Medulla oblongata (tissue), 1 donor: ENCODE results near the gene C19orf44.
"Not testable (repeated sequence)": the region's sequence is repeated elsewhere in the genome, so short reads cannot be mapped to it uniquely, and the experiment has no call there.

Experiments
- DNase-seq: peaks from one replicate; pipeline ENCODE4 v3.0.0-alpha.2; 2015; ENCODE audit errors: extremely low spot score

The C19orf44 gene

DNA sequence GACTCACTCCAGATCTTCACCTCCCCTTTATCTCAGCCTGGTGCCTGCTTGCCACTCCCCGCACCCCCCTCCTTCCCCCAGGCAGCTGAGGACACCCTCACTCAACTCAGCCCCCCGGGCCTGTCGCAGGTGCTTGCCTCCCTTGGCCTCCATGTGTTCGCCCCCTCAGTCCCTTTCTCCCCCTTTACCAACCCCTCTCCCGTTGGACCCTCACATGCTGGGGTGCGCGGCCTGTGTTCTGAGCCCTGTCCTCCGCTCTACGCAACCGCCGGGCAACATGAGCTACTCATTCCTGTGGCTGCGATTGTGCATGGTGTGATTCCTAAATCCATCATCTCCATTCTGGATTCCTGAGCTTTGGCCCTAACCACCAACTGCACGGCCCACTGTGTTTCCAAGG is 40.9 kb downstream of the C19orf44 start:
- no peak for DNase-seq

DNA sequence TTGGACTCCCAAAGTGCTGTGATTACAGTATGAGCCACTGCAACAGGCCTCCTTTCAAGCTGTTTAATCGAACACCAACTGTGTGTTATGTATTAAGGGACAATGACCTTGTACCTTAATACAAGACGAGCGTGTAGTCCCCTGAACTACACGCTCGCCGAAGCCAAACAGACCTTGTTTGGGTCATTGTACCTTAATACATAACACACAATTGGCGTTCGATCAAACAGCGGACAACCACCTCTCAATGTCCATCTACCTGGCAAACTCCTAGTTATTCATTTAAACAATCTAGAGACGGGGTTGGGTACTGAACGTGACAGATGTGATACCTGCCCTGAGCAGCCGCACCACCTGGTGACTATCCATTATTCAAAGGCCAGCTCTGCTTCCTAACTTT is 44.8 kb downstream of the C19orf44 start:
- DNase-seq = no peak

DNA sequence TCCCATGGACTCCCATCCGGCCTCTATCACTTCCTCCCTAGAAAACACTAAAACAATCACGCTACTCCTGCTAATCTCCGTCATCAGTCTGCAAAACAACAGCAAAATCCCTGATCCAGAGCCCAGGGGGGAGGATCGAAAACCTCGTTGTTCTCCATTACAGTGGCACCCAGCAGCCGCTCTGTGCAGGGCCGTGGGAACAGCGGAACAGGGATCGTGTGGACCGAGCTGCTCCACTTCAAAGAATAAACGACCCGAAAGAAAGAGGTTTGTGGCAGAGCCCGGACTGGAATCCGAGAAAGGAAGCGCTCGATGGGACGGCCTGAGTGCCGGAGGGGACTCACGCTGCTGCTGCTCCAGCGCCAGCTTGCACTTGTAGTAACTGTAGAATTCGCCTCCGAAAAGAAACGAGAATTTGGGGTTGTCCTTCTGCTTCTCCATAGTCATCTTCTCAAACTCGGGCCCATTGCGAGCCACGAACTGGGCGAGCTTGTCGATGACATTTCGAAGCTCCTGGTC is 45.4 kb downstream of the C19orf44 start:
- DNase-seq = no peak

DNA sequence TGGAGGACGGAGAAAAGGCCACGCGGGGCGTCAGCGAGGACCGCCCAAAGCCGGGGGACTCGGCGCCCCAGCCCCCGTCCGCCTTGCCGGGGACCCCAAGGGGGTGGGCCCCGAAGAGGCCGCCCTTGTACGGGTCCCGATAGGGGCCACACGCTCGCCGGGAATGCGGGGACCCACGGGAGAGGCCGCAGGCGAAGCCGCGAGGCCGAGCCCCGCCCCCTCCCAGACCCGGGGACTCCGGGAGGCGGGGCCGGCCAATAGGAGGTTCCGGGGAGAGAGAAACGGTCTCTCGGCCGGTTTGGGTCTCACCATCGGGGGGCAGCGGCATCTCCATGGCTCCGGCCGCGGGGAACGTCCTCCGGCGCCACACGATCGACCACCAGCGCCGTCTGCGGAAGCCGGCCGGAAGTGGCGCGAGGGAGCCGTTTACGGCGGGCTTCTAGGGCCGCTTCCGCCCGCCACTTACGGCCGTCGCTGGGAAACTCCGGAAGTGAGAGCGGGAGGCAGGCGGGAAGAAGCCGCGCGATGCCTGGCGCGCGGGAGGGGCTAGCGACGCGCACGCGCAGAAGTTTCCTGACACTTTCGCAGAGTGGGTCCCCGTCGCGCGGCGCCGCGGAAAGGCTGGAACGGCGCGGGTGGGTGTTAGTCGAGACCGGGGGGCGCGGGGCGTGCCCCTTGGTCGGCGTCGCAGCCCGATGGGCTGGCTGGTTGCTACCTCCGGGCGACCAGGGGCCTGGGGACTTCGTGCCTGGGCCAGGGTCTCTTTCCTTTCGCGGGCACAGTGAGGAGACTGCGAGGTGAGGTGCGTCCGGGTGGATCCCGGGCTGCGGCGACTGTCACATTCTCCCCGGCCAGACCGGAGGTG is 46.1 kb downstream of the C19orf44 start, which contains the start of gene CHERP:
TSS of gene CHERP (minus strand) at position 393 of the 865 bp plus-strand sequence. CDS start at position 334, 59 bp downstream.
- DNase-seq = peak; percentile 97

DNA sequence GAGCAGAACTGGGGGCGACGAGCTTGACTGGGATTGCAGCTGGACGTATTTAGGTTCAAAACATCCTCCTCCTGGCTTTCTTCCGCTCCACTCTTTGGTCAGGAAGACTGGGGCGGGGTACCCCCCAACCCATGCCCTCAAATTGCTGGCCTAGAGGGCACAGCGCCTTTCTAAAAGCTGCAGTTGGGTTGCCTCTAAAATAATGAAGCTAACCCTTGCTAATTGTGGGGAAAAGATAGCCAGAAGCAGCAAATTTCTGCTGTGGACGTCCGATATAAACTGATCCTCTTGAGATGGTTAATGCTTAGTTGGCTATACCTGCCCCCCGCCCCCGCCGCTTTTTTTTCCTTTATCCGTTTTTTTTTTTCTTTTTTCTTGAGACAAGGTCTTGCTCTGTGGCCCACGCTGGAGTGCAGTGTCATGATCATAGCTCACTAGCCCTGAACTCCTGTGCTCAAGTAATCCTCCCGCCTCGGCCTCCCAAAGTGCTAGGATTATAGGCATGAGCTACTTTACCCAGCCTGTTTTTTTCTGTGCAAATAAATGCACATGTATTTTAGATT is 46.8 kb downstream of the C19orf44 start:
- DNase-seq = no peak

DNA sequence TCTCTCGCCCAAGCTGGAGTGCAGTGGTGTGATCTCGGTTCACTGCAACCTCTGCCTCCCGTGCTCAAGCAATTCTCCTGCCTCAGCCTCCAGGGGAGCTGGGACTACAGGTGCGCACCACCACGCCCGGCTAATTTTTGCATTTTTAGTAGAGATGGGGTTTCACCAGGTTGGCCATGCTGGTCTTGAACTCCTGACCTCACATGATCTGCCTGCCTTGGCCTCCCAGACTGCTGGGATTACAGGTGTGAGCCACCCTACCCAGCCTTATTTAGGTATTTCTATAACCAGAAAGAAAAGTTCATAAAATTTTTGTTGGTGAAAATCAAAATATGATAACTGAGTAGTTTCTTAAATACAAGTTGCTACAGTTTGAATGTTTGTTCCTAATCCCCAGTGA is 47.5 kb downstream of the C19orf44 start:
- DNase-seq = not testable (repeated sequence)

DNA sequence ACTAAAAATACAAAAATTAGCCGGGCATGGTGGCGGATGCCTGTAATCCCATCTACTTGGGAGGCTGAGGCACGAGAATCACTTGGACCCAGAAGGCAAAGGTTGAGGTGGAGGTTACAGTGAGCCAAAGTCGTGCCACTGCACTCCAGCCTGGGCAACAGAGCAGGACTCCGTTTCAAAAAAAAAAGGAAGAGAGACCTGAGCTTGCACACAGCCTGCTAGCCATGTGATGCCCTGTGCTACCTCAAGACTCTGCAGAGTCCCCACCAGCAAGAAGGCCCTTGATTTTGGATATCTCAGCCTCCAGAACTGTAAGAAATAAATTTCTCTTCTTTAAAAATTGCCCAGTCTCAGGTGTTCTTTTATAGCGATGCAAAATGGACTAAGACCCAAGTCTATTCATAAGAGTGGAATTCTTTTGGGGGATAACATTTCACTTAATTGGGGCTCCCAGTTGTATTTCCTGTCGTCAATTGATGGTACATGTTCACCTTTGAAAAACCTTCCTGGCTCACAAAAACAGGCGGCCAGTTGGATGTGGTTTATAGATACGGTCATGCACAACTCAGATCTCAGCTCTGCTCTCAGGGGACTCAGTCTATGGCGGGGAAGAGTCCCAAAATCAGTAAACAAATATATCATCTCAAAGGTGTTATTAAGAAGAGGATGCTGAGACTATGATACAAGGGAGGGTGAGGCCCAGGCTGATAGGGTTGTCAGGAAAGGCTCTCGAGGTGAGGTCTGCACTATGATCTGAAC is 48.5 kb downstream of the C19orf44 start:
- DNase-seq = no peak

DNA sequence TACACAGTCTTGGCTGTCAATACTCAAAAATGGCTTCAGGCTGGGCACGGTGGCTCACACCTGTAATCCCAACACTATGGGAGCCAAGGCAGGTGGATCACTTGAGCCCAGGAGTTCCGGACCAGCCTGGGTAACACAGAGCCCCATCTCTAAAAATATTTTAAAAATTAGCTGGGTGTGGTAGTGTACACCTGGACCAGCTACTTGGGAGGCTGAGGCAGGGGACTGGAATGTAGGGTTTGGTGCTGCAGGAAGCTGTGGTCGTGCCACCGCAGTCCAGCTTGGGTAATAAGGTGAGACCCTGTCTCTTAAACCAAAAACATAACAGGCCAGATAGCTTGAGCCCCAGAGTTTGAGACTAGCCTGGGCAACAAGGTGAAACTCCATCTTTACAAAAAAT is 52.8 kb downstream of the C19orf44 start:
- no peak for DNase-seq

DNA sequence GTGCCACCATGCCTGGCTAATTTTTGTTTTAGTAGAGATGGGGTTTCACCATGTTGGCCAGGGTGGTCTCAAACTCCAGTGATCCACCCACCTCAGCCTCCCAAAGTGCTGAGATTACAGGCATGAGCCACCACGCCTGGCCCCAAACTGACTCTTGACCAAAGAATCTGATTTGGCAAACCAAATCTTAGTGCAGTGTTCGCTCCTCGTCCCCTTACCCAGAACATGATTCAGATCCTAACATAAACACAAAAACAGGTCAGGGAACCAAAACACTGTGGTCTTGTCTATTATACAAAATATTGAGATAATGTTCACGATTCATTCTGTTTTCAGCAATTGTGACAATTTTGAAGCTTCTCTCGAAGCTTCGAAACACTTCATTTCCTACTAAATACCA is 55.7 kb downstream of the C19orf44 start:
- DNase-seq = not testable (repeated sequence)

DNA sequence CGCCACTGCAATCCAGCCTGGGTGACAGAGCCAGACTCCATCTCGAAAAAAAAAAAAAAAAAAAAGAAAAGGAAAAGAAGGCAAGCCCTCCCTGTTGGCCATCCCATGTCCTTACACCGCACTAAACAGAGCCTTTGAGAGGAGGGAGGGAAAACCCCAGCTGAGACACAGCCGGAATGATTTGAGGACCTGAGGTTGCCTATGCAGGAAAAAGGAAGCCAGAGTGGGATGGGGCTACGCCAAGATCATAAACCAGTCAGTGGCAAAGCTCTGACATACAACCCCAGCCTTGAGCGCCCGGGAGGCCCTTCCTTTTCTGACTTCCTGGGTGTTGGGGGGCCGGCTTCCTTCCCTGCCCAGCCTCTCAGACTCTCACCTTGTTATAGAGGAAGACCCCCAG is 58.6 kb downstream of the C19orf44 start:
- no peak for DNase-seq

DNA sequence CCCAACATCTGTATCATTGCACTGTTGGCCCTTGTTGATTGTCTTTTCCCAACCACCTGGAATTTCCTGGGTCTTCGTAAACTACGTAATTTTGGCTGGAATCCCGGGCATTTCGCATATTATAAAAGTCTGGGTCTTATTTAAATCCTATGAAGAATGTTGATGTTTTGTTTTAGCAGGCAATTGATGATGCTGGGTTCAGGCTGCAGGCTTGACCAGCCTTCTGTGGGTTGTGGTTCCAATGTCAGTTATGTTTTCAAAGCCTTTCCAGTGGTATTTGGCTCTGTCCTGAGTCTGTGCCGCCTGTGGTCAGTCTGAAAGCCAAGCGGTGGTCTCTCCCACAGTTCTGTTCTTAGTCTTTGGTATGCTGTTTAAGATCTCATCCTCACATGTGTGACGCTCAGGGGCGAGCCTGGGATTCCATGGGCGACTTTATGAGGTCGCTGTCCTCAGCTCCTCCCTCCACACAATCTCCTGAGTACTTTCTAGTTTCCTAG is 63.6 kb downstream of the C19orf44 start:
- DNase-seq = no peak

DNA sequence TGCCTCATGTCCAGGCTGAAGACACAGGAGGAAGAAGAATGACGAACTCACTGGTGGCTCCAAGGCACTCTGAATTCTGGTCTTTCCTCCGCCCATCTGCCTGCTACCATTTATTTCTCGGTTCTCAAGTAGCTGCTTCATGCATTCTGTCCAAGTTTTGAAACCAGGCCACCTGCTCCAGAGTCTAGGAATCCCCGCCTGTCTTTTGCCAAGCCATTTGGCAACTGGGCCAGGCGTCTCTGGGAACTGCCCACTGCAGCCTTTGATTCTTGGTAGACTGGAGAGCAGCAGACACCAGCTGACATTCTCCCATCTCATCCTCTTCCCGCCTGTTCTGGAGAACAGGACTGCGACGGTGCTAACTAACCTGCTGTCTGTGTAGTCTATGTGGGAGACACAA is 65.2 kb downstream of the C19orf44 start:
- peak; percentile 82 for DNase-seq

DNA sequence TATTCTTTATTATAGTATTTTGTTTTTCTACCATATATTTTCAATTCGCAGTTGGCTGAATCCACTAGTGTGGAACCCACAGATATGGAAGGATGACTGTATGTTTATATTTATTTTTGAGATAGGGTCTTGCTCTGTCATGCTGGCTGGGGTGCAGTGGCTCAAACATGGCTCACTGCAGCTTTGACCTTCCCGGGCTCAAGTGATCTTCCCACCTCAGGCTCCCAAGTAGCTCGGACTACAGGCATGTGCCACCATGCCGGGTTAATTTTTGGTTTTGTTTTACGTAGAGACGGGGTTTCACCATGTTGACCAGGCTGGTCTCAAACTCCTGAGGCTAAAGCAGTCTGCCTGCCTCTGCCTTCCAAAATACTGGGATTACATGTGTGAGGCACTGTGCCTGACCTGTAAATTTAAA is 66.4 kb downstream of the C19orf44 start:
- DNase-seq = no peak

DNA sequence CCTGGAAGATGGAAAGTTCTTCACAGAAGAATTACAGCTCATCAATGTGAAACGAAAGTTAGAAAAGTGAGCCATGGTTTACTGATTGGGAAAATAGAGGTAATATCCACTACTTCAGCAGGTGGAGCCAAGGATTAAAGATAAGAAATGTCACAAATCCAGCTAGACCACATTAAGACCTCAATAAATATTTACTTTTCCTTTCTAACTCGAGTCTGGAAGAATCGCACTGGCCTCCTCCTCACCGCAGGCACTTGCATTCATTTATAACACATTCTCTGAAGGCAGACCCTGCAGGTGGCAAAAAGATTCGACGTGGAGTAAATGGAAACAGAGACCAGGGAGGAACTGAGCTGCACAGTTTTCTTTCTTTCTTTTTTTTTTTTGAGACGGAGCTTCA is 68.6 kb downstream of the C19orf44 start:
- no peak for DNase-seq

DNA sequence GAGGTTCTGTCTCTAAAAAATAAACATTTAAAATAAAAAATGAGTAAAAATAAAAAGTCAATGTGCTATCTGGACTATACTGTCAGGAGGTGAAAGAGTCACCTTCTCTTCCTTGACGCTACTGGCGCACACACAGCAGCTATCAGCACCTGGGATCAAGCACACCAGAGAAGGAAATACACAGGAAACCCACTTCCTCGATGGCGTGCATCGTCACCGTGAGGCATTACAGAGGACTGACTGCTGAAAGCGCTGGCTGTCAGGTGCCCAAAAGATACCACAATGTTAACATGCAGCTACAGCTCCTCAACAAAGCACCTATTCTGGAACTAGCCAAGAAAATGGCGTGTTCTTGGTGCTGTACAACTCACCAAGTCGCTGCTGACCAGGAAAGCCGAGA is 70.0 kb downstream of the C19orf44 start:
- no peak for DNase-seq

DNA sequence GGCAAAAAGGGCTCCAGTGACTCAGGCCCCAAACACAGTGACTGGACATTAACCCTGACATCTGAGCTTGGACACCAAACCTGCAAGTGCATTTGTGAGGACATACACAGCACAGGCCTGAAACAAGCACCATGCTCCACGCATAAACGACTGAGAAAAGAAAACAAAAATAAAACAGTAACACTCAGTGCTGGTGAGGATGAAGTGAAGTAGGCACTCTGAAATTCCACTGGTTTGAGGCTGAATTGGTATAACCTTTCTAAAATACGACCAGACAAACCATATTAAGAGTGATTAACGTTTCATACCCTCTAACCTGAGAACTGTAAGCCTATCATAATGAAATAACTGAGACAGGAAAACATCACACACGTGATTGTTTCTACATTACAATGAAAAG is 70.5 kb downstream of the C19orf44 start:
- no peak for DNase-seq

DNA sequence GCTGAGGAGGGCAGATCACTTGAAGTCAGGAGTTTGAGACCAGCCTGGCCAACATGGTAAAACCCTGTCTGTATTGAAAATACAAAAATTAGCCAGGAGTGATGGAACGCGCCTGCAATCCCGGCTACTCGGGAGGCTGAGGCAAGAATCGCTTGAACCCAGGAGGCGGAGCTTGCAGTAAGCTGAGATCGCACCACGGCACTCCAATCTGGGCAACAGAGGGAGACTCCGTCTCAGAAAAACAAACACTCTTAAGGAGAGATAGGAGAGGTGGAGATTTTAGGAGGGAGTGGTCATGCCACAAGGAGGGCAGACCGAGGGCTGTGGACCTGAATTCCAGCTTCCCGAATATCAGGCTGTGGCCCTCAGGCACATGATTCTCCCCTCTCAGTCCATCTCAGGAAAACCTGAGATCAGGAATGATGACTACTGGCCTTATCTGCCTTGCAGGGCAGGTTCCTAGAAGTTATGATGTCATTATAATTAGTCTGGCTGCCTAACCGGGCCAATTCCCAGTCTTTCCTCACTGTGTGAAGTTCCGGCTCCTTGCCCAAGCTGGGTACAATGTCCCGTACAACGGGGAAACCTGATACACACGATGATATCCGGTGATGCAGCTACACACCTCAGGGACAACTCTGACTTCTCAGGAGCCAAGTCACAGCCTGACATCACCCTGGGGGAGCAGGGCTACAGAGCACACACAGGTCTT is 73.6 kb downstream of the C19orf44 start:
- DNase-seq = no peak
